Smooth muscle cell (in vitro differentiated cells): ENCODE results near the gene ST3GAL6. TPM values are rescaled to one million over a fixed set of nuclear protein-coding genes. Genes with fewer than 3 reads are reported as not detected.

ENCODE experiments used
- DNase-seq: peaks from one replicate; lab custom pipeline; 2025; ENCODE audit not compliant: unreplicated experiment; lab: John Stamatoyannopoulos, UW
- H2AFZ ChIP-seq: fragments of 200-600 bp; sonication (generic); 2 replicates; pipeline ENCODE4 v1.6.0; 2016; ENCODE audit warnings: antibody characterized with exemption, low read depth, mild to moderate bottlenecking
- H3F3A ChIP-seq: fragments of 200-600 bp; sonication (generic); 2 replicates; pipeline ENCODE4 v1.6.0; 2017; ENCODE audit warnings: antibody characterized with exemption, low read depth
- H3K27ac ChIP-seq: fragments of 200-600 bp; sonication (generic); 2 replicates; pipeline ENCODE4 v1.5.1; 2016; ENCODE audit warnings: low read depth, mild to moderate bottlenecking
- H3K27me3 ChIP-seq: fragments of 200-600 bp; sonication (generic); 2 replicates; pipeline ENCODE4 v1.6.1; 2016; ENCODE audit warnings: low read depth, mild to moderate bottlenecking
- H3K36me3 ChIP-seq: fragments of 200-600 bp; sonication (generic); 2 replicates; pipeline ENCODE4 v1.5.1; 2016; ENCODE audit warnings: low read depth
- H3K4me1 ChIP-seq: fragments of 200-600 bp; sonication (generic); 2 replicates; pipeline ENCODE4 v1.5.1; 2016; ENCODE audit warnings: low read depth
- H3K4me2 ChIP-seq: fragments of 200-600 bp; sonication (generic); 2 replicates; pipeline ENCODE4 v1.6.0; 2016; ENCODE audit warnings: mild to moderate bottlenecking
- H3K4me3 ChIP-seq: fragments of 200-600 bp; sonication (generic); 2 replicates; pipeline ENCODE4 v1.5.1; 2016; ENCODE audit warnings: mild to moderate bottlenecking
- H3K79me2 ChIP-seq: fragments of 200-600 bp; sonication (generic); 2 replicates; pipeline ENCODE4 v1.6.0; 2016; ENCODE audit warnings: low read depth, mild to moderate bottlenecking
- H3K9ac ChIP-seq: fragments of 200-600 bp; sonication (generic); 2 replicates; pipeline ENCODE4 v1.6.0; 2016; ENCODE audit warnings: low read depth
- H3K9me3 ChIP-seq: fragments of 200-600 bp; sonication (generic); replicated peaks from 2 replicates; pipeline ENCODE4 v1.5.1; 2016; ENCODE audit warnings: low read depth
- H4K20me1 ChIP-seq: fragments of 200-600 bp; sonication (generic); 2 replicates; pipeline ENCODE4 v1.6.0; 2016; ENCODE audit warnings: low read depth
- WGBS: methylation state at CpG from one replicate; pipeline ENCODE4 v1.1.7; 2016; ENCODE audit warnings: low lambda C conversion rate; 5-methylcytosine and 5-hydroxymethylcytosine counted together
- polyA plus RNA-seq: library from polyadenylated mRNA; unstranded; fragments of >200 nt; fragmentation: Nextera tagmentation; extraction: Ambion mirVana; gene quantifications from 2 replicates; pipeline ENCODE4 v1.2.1, GENCODE V29; 2016
- total RNA-seq: library from RNA; depleted of rRNA; stranded (reverse); fragments of >200 nt; gene quantifications from 2 replicates; pipeline ENCODE4 v1.2.3, GENCODE V29; 2014
- TF ChIP-seq, protein P1 (sequence below): fragments of 200-600 bp; sonication (generic); IDR thresholded peaks from 2 replicates; pipeline ENCODE4 v1.5.1; 2017; ENCODE audit warnings: borderline replicate concordance, mild to moderate bottlenecking, antibody characterized with exemption; ENCODE audit not compliant: insufficient read depth, poor library complexity, severe bottlenecking

ST3GAL6 gene
- total and polyA plus RNA-seq, 2 experiments from 2014 or later, result 19.4 to 40.7 TPM

DNA sequence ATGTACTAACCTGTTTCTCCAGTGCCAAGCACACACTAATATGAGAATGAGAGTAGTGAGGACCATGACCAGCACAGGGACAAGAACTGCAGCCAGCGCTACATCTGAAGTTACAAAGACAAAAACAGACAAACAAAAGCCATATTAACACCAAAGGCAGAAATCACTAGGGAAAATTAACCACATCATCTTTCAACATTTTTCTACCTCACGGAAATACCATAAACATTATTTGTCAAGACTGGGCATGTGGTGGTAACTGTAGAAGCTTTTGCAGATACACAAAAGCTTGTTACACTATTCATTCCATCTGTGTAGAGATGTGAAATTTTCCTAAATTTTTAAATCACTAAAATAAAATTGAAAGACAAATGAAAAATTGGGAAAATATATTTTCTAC lies 44.9 kb downstream of the ST3GAL6 start:
- Histone ChIP-seq H3K27me3 (no peaks in the 10 kb centered on the region), H3K4me3 (no peak overlapping the region), H2AFZ (no peak overlapping the region), H3K9me3 (no peaks in the 10 kb centered on the region), H3K36me3 (peaks cover 22% of the 10 kb centered on the region), H3F3A (no peaks in the 10 kb centered on the region), H4K20me1 (no peaks in the 10 kb centered on the region), H3K4me2 (no peak overlapping the region), H3K9ac (peak overlapping the region; percentile 4), H3K79me2 (no peaks in the 10 kb centered on the region), H3K4me1 (no peaks in the 10 kb centered on the region), H3K27ac (peak overlapping the region; percentile 65)
- 97% methylated on average over 2 of the region's 2 CpGs for WGBS
- no peak for DNase-seq
- TF ChIP-seq, protein P1, sequence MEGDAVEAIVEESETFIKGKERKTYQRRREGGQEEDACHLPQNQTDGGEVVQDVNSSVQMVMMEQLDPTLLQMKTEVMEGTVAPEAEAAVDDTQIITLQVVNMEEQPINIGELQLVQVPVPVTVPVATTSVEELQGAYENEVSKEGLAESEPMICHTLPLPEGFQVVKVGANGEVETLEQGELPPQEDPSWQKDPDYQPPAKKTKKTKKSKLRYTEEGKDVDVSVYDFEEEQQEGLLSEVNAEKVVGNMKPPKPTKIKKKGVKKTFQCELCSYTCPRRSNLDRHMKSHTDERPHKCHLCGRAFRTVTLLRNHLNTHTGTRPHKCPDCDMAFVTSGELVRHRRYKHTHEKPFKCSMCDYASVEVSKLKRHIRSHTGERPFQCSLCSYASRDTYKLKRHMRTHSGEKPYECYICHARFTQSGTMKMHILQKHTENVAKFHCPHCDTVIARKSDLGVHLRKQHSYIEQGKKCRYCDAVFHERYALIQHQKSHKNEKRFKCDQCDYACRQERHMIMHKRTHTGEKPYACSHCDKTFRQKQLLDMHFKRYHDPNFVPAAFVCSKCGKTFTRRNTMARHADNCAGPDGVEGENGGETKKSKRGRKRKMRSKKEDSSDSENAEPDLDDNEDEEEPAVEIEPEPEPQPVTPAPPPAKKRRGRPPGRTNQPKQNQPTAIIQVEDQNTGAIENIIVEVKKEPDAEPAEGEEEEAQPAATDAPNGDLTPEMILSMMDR, result no peak

DNA sequence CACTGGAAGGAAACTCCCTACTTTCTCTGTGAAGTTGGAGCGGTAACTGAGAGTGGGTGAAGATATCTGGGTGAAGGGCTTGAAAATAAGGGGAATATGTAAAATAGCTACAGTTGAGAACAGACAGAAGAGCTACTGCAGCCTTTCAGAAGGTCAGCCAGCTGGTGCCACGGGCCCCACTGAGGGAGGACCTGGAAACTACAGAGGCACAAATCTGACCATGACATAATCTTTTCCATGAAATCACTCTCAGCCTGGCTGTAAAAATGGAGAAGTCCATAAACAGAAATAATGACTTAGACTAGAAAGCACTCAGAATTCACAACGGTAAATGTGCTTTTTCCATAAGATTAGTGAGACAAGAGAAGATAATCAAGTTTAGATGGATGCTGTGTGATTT lies 46.4 kb downstream of the ST3GAL6 start:
- no peaks in the 10 kb centered on the region for H3K79me2 ChIP-seq

DNA sequence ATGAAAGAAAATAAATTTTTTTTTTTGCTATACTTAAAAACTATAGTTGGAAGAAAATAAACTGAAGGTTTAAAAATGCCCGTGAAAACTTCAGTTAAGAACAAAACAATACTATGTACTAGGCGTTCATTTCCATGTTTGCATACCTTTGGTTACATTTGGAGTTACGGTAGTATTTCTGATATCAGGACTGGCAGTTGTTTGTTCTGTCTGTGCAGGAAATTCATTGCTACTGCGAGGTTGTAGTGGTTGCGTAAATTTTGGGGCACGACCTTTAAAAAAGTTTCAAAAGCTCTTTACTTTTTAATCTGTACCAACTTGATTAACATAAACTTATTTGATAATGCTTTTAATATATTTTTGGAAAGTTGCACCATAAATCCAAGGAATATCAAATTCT lies 47.9 kb downstream of the ST3GAL6 start:
- H3K27ac ChIP-seq, result peak overlapping the region; percentile 69

More for the DNA sequence above, 46.4 kb downstream of the ST3GAL6 start:
- no peaks in the 10 kb centered on the region for H3K9me3 ChIP-seq
- H3F3A ChIP-seq, result no peaks in the 10 kb centered on the region
- H3K4me2 ChIP-seq, result peak overlapping the region; percentile 22
- H3K4me1 ChIP-seq, result no peaks in the 10 kb centered on the region
- peak overlapping the region; percentile 69 for H3K27ac ChIP-seq
- TF ChIP-seq, protein P1, result no peak
- H4K20me1 ChIP-seq, result peaks cover 2% of the 10 kb centered on the region
- H3K36me3 ChIP-seq, result peaks cover 22% of the 10 kb centered on the region
- no peak overlapping the region for H2AFZ ChIP-seq
- WGBS, result 36% methylated on average over 3 of the region's 3 CpGs
- peak overlapping the region; percentile 26 for H3K9ac ChIP-seq
- no peaks in the 10 kb centered on the region for H3K27me3 ChIP-seq
- no peak for DNase-seq
- no peak overlapping the region for H3K4me3 ChIP-seq

DNA sequence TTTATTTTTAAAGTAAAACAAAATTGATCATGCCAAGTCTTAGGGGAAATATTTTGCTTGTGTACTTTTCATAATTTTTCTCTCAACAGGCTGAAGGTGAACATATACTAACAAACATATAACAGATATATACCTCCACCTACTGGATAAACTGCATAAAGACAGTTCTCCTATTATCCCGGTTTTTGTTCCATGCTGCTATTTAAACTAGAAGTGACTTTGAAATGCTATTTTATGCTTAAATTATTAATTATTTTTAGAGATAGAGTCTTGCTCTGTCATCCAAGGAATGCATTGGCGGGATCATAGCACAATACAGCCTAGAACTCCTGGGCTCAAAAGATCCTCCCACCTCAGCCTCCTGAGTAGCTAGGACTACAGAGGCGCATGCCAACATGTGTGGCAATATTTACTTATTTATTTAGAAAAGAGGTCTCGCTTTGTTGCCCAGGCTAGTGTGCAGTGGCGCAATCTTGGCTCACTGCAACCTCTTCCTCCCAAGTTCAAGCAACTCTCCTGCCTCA lies 49.8 kb downstream of the ST3GAL6 start:
- no peak for DNase-seq
- H3K9me3 ChIP-seq, result no peaks in the 10 kb centered on the region
- TF ChIP-seq, protein P1, result peak; percentile 70
- H3K4me2 ChIP-seq, result no peak overlapping the region
- peaks cover 6% of the 10 kb centered on the region for H3K36me3 ChIP-seq
- H3K4me1 ChIP-seq, result no peaks in the 10 kb centered on the region
- H3K4me3 ChIP-seq, result no peak overlapping the region
- H3K9ac ChIP-seq, result no peak overlapping the region
- WGBS, result 68% methylated on average over 5 of the region's 5 CpGs
- H3K27me3 ChIP-seq, result no peaks in the 10 kb centered on the region
- H3K27ac ChIP-seq, result no peak overlapping the region
- no peaks in the 10 kb centered on the region for H3K79me2 ChIP-seq
- peaks cover 4% of the 10 kb centered on the region for H4K20me1 ChIP-seq
- H2AFZ ChIP-seq, result no peak overlapping the region
- H3F3A ChIP-seq, result peaks cover 12% of the 10 kb centered on the region

More for the DNA sequence above, 47.9 kb downstream of the ST3GAL6 start:
- WGBS, result 88% methylated on average over 6 of the region's 6 CpGs
- Histone ChIP-seq H3K4me3 (no peak overlapping the region), H3K9ac (no peak overlapping the region), H4K20me1 (peaks cover 4% of the 10 kb centered on the region), H3K4me1 (no peaks in the 10 kb centered on the region), H3K27me3 (no peaks in the 10 kb centered on the region), H3K4me2 (no peak overlapping the region), H3K36me3 (peaks cover 13% of the 10 kb centered on the region), H3K9me3 (no peaks in the 10 kb centered on the region), H3K79me2 (no peaks in the 10 kb centered on the region), H3F3A (peaks cover 7% of the 10 kb centered on the region), H2AFZ (no peak overlapping the region)
- no peak for DNase-seq
- TF ChIP-seq, protein P1, result no peak
